Glutamatergic neuron (in vitro differentiated cells): Measurements from ENCODE around the gene LIN37. TPM values are rescaled to one million over a fixed set of nuclear protein-coding genes. Genes with fewer than 3 reads are reported as not detected.

ENCODE experiments used
- DNase-seq: peaks from one replicate; pipeline ENCODE4 v3.0.0; 2022
- H3K27ac Mint-ChIP-seq: one replicate; pipeline ENCODE4 v1.8.0; 2020; ENCODE audit warnings: mild to moderate bottlenecking, mixed read lengths, inconsistent platforms; ENCODE audit not compliant: unreplicated experiment
- H3K27me3 Mint-ChIP-seq: one replicate; pipeline ENCODE4 v1.8.0; 2020; ENCODE audit warnings: mild to moderate bottlenecking, moderate library complexity, mixed read lengths, inconsistent platforms; ENCODE audit not compliant: unreplicated experiment
- H3K36me3 Mint-ChIP-seq: one replicate; pipeline ENCODE4 v1.8.0; 2020; ENCODE audit warnings: mild to moderate bottlenecking, mixed read lengths, inconsistent platforms; ENCODE audit not compliant: unreplicated experiment
- H3K4me1 Mint-ChIP-seq: one replicate; pipeline ENCODE4 v1.8.0; 2020; ENCODE audit warnings: mild to moderate bottlenecking, low read depth, mixed read lengths, inconsistent platforms; ENCODE audit not compliant: unreplicated experiment
- H3K4me3 Mint-ChIP-seq: one replicate; pipeline ENCODE4 v1.8.0; 2020; ENCODE audit warnings: mild to moderate bottlenecking, mixed read lengths, inconsistent platforms; ENCODE audit not compliant: unreplicated experiment
- H3K9me3 Mint-ChIP-seq: one replicate; pipeline ENCODE4 v1.8.0; 2020; ENCODE audit warnings: mild to moderate bottlenecking, moderate library complexity, mixed read lengths, inconsistent platforms; ENCODE audit not compliant: unreplicated experiment
- CTCF ChIP-seq: fragments of 200-600 bp; sonication (generic); IDR thresholded peaks from one replicate; pipeline ENCODE4 v1.5.0; 2021; ENCODE audit not compliant: partially characterized antibody, unreplicated experiment
- total RNA-seq: library from RNA; stranded (reverse); fragmentation: NEBNext Ultra II Directional; extraction: Animal tissue kit (Norgen Biotek cat#: 25700); gene quantifications from one replicate; pipeline ENCODE4 v1.2.1, GENCODE V29; 2021; ENCODE audit not compliant: unreplicated experiment

Gene LIN37
- total RNA-seq, 1 donor from 2014 or later: 29.8 TPM

GRCh38 chr19:35734889-35735288, 13.5 kb upstream of the LIN37 start:
- H3K4me1 Mint-ChIP-seq: no peaks in the 10 kb centered on the region
- no peak for DNase-seq
- peaks cover 5% of the 10 kb centered on the region for H3K9me3 Mint-ChIP-seq
- no peak for TF ChIP-seq CTCF
- no peak overlapping the region for H3K4me3 Mint-ChIP-seq
- no peak overlapping the region for H3K27ac Mint-ChIP-seq
- H3K27me3 Mint-ChIP-seq: peaks cover 9% of the 10 kb centered on the region
- H3K36me3 Mint-ChIP-seq: peaks cover 4% of the 10 kb centered on the region

- Mint-ChIP-seq H3K4me3 (no peak overlapping the region), H3K27ac (no peak overlapping the region), H3K9me3 (peaks cover 6% of the 10 kb centered on the region), H3K27me3 (peaks cover 7% of the 10 kb centered on the region), H3K36me3 (peaks cover 4% of the 10 kb centered on the region), H3K4me1 (no peaks in the 10 kb centered on the region)
- no peak for TF ChIP-seq CTCF
- no peak for DNase-seq
Observed at GRCh38 chr19:35736913-35737886, 11.2 kb upstream of the LIN37 start.

GRCh38 chr19:35738021-35738886, 10.1 kb upstream of the LIN37 start:
- no peak overlapping the region for H3K4me3 Mint-ChIP-seq
- H3K36me3 Mint-ChIP-seq: peaks cover 4% of the 10 kb centered on the region
- no peaks in the 10 kb centered on the region for H3K4me1 Mint-ChIP-seq
- no peak for DNase-seq
- H3K27ac Mint-ChIP-seq: no peak overlapping the region
- peaks cover 11% of the 10 kb centered on the region for H3K9me3 Mint-ChIP-seq
- H3K27me3 Mint-ChIP-seq: peaks cover 7% of the 10 kb centered on the region
- no peak for TF ChIP-seq CTCF

GRCh38 chr19:35738887-35739229, 9.5 kb upstream of the LIN37 start:
- Mint-ChIP-seq H3K27ac (no peak overlapping the region), H3K9me3 (peaks cover 11% of the 10 kb centered on the region), H3K4me3 (no peak overlapping the region), H3K4me1 (no peaks in the 10 kb centered on the region), H3K27me3 (peaks cover 7% of the 10 kb centered on the region), H3K36me3 (peaks cover 4% of the 10 kb centered on the region)
- TF ChIP-seq CTCF: no peak
- DNase-seq: no peak
